GM21360 (cell line): ENCODE data around the gene MICAL3.
"Not testable (repeated sequence)": the region's sequence is repeated elsewhere in the genome, so short reads cannot be mapped to it uniquely, and the experiment has no call there.

Experiments
- ATAC-seq: cut with Tn5 transposase; IDR thresholded peaks from one replicate; pipeline ENCODE4 v1.9.1; 2021; ENCODE audit warnings: mild to moderate bottlenecking, moderate library complexity; ENCODE audit not compliant: unreplicated experiment

The MICAL3 gene

GRCh38 chr22:17773606-17774205, 250.7 kb downstream of the MICAL3 start:
- no peak for ATAC-seq

- no peak for ATAC-seq
Measured at GRCh38 chr22:17772958-17773605, 251.3 kb downstream of the MICAL3 start.

GRCh38 chr22:17772249-17772957, 252.0 kb downstream of the MICAL3 start:
- ATAC-seq = no peak

GRCh38 chr22:17770180-17771077, 253.9 kb downstream of the MICAL3 start:
- ATAC-seq = no peak

GRCh38 chr22:17769716-17770082, 254.7 kb downstream of the MICAL3 start:
- no peak for ATAC-seq

- no peak for ATAC-seq
Measured at GRCh38 chr22:17769013-17769715, 255.2 kb downstream of the MICAL3 start.

- peak; percentile 54 for ATAC-seq
Measured at GRCh38 chr22:17767233-17768065, 256.9 kb downstream of the MICAL3 start.

- not testable (repeated sequence) for ATAC-seq
Measured at GRCh38 chr22:17764852-17765251, 259.5 kb downstream of the MICAL3 start.

GRCh38 chr22:17764036-17764435, 260.3 kb downstream of the MICAL3 start:
- no peak for ATAC-seq

GRCh38 chr22:17763442-17763841, 260.9 kb downstream of the MICAL3 start:
- ATAC-seq = not testable (repeated sequence)

- no peak for ATAC-seq
Measured at GRCh38 chr22:17761138-17761488, 263.2 kb downstream of the MICAL3 start.

GRCh38 chr22:17754233-17754925, 270.0 kb downstream of the MICAL3 start:
- ATAC-seq = no peak

- ATAC-seq = no peak
Measured at GRCh38 chr22:17753401-17753989, 270.9 kb downstream of the MICAL3 start.

- no peak for ATAC-seq
Measured at GRCh38 chr22:17751596-17751995, 272.8 kb downstream of the MICAL3 start.

- ATAC-seq = no peak
Measured at GRCh38 chr22:17749605-17750395, 274.6 kb downstream of the MICAL3 start.

- ATAC-seq = no peak
Measured at GRCh38 chr22:17748555-17749353, 275.6 kb downstream of the MICAL3 start.

- no peak for ATAC-seq
Measured at GRCh38 chr22:17746916-17747315, 277.4 kb downstream of the MICAL3 start.
